PC-3 (cell line): ENCODE results near the gene BPIFB1.

Experiments used
- EZH2 ChIP-seq: fragments of 300-600 bp; sonication (generic); IDR thresholded peaks from one replicate; pipeline ENCODE4 v1.6.1; 2017; ENCODE audit warnings: antibody characterized with exemption, mild to moderate bottlenecking, low read length; ENCODE audit not compliant: unreplicated experiment
- EZH2phosphoT487 ChIP-seq: fragments of 300-600 bp; sonication (generic); IDR thresholded peaks from 2 replicates; pipeline ENCODE4 v1.6.1; 2018; ENCODE audit warnings: mild to moderate bottlenecking, antibody characterized with exemption, low read length, borderline replicate concordance
- TF ChIP-seq, protein P1 (sequence below): fragments of 300-600 bp; sonication (generic); conservative IDR thresholded peaks from 2 replicates; pipeline ENCODE4 v1.5.1; 2017; ENCODE audit warnings: antibody characterized with exemption, low read depth, mild to moderate bottlenecking, low read length

GRCh38 chr20:33291416-33291815 lies 8.4 kb downstream of the BPIFB1 start:
- TF ChIP-seq, protein P1, sequence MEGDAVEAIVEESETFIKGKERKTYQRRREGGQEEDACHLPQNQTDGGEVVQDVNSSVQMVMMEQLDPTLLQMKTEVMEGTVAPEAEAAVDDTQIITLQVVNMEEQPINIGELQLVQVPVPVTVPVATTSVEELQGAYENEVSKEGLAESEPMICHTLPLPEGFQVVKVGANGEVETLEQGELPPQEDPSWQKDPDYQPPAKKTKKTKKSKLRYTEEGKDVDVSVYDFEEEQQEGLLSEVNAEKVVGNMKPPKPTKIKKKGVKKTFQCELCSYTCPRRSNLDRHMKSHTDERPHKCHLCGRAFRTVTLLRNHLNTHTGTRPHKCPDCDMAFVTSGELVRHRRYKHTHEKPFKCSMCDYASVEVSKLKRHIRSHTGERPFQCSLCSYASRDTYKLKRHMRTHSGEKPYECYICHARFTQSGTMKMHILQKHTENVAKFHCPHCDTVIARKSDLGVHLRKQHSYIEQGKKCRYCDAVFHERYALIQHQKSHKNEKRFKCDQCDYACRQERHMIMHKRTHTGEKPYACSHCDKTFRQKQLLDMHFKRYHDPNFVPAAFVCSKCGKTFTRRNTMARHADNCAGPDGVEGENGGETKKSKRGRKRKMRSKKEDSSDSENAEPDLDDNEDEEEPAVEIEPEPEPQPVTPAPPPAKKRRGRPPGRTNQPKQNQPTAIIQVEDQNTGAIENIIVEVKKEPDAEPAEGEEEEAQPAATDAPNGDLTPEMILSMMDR, result no peak
- TF ChIP-seq EZH2 (no peak), EZH2phosphoT487 (no peak)
